C4-2B (cell line): Measurements from ENCODE around the gene PLK5.

Source experiments
- ZFX ChIP-seq: fragments of 450-650 bp; IDR thresholded peaks from 2 replicates; pipeline ENCODE4 v1.6.1; 2017
- TF ChIP-seq, protein P1 (sequence below): fragments of 450-650 bp; conservative IDR thresholded peaks from 2 replicates; pipeline ENCODE4 v1.5.1; 2017; ENCODE audit warnings: mild to moderate bottlenecking

DNA sequence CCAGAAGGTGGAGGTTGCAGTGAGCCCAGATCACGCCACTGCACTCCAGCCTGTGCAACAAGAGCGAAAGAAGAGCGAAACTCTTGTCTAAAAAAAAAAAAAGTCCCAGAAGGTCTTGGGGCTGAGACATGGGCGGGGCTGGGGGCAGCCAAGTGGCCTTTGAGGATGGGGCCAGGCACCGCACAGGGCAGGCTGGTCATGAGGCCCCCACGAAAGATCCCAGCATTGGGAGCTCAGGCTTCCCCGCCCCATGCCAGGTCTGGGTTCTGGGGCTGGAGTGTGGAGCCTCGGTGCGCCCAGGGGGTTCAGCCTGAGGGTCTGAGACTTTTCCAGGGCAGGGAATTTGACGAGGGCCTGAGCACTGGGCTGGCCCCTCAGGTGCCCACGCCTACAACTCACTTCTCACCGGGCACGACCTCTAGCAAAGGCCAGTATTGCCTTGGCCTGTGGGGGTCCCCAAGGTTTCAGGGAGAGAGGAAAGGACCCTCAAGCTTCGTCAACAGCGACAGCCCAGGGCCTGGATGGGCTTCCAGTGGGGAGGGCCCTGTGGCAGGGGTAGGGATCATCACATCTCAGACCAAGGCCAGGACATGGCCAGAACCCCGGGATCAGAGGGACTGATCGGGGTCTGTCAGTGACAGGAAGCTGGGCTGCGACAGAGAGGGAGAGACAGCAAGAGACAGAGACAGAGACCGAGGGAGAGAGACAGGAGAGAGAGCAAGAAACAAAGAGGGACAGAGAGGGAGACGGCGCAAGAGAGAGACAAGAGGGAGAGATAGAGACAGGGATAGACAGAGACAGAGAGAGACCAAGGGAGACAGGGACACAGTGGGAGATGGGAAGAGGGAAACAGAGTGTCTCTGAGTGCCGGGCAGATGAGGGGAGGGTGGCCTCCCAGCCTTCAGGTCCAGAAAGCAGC is 51.7 kb downstream of the PLK5 start:
- TF ChIP-seq, protein P1, sequence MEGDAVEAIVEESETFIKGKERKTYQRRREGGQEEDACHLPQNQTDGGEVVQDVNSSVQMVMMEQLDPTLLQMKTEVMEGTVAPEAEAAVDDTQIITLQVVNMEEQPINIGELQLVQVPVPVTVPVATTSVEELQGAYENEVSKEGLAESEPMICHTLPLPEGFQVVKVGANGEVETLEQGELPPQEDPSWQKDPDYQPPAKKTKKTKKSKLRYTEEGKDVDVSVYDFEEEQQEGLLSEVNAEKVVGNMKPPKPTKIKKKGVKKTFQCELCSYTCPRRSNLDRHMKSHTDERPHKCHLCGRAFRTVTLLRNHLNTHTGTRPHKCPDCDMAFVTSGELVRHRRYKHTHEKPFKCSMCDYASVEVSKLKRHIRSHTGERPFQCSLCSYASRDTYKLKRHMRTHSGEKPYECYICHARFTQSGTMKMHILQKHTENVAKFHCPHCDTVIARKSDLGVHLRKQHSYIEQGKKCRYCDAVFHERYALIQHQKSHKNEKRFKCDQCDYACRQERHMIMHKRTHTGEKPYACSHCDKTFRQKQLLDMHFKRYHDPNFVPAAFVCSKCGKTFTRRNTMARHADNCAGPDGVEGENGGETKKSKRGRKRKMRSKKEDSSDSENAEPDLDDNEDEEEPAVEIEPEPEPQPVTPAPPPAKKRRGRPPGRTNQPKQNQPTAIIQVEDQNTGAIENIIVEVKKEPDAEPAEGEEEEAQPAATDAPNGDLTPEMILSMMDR = no peak
- no peak for TF ChIP-seq ZFX
